Fibroblast of the aortic adventitia (primary cell): ENCODE measurements around the gene STK11. TPM values are rescaled to one million over a fixed set of nuclear protein-coding genes. Genes with fewer than 3 reads are reported as not detected.

Experiments used
- DNase-seq: peaks from one replicate; pipeline ENCODE4 v3.0.0-alpha.2; 2010; ENCODE audit warnings: low read depth
- H3K4me3 ChIP-seq: 2 replicates; pipeline ENCODE4 v1.5.1; 2011; ENCODE audit warnings: low read depth, mild to moderate bottlenecking, control low read depth, low read length, moderate library complexity
- total RNA-seq: library from RNA; depleted of rRNA; stranded (reverse); fragments of >200 nt; gene quantifications from 2 replicates; pipeline ENCODE4 v1.2.3, GENCODE V29; 2012; ENCODE audit warnings: low replicate concordance
- TF ChIP-seq, protein P1 (sequence below): IDR thresholded peaks from 2 replicates; pipeline ENCODE4 v1.5.1; 2011; ENCODE audit warnings: mild to moderate bottlenecking, low read length, control low read depth, inconsistent platforms; ENCODE audit not compliant: insufficient read depth

The STK11 gene
- total RNA-seq, 1 donor: 54.1 TPM

DNA sequence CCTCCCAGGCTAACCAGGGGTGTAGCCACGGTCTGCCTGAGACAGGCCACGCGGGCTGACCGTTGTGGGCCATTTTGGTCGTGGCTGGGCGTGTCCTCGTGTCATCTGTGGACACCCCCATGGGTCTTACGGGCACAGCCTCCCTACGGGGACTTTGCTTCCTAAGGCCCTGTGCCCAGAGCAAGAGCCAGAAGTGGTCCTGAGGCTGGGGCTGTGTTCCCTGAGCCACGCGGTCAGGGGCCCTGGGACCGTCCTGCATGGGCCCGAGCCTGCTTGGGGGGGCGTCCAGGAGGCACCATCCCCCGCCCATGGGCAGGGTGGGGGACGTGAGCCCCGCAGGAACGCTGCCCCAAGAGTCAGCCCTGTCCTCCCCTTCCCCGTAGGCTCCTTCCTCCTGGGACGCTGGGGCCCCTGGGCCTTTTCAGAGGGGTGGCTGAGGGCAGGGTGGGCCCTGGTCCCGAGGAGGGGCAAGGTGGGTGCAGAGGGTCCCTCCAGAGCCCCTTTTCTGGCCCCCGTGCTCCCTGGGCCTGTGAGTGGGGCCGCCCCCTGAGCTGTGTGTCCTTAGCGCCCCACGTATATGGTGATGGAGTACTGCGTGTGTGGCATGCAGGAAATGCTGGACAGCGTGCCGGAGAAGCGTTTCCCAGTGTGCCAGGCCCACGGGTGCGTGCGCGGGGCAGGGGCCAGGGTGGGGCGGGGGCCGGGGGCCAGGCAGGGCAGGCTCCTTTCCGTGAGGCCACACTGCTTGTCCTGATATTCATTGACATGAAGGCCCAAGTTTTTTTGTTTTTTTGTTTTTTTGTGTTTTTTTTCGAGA, 13.4 kb downstream of the STK11 start:
- H3K4me3 ChIP-seq: no peak overlapping the region
- no peak for DNase-seq
- TF ChIP-seq, protein P1, sequence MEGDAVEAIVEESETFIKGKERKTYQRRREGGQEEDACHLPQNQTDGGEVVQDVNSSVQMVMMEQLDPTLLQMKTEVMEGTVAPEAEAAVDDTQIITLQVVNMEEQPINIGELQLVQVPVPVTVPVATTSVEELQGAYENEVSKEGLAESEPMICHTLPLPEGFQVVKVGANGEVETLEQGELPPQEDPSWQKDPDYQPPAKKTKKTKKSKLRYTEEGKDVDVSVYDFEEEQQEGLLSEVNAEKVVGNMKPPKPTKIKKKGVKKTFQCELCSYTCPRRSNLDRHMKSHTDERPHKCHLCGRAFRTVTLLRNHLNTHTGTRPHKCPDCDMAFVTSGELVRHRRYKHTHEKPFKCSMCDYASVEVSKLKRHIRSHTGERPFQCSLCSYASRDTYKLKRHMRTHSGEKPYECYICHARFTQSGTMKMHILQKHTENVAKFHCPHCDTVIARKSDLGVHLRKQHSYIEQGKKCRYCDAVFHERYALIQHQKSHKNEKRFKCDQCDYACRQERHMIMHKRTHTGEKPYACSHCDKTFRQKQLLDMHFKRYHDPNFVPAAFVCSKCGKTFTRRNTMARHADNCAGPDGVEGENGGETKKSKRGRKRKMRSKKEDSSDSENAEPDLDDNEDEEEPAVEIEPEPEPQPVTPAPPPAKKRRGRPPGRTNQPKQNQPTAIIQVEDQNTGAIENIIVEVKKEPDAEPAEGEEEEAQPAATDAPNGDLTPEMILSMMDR: no peak

GRCh38 chr19:1219786-1220476, 14.4 kb downstream of the STK11 start:
- no peak overlapping the region for H3K4me3 ChIP-seq
- no peak for DNase-seq
- TF ChIP-seq, protein P1: no peak

- no peak for DNase-seq
- no peak overlapping the region for H3K4me3 ChIP-seq
- TF ChIP-seq, protein P1: peak; percentile 21
Observed at GRCh38 chr19:1220477-1220930, 14.9 kb downstream of the STK11 start.

- TF ChIP-seq, protein P1: peak; percentile 72
- no peak overlapping the region for H3K4me3 ChIP-seq
- peak; percentile 51 for DNase-seq
Observed at GRCh38 chr19:1220976-1221903, 15.7 kb downstream of the STK11 start.

- no peak for DNase-seq
- no peak overlapping the region for H3K4me3 ChIP-seq
- TF ChIP-seq, protein P1: no peak
Observed at GRCh38 chr19:1221904-1222255, 16.3 kb downstream of the STK11 start.

DNA sequence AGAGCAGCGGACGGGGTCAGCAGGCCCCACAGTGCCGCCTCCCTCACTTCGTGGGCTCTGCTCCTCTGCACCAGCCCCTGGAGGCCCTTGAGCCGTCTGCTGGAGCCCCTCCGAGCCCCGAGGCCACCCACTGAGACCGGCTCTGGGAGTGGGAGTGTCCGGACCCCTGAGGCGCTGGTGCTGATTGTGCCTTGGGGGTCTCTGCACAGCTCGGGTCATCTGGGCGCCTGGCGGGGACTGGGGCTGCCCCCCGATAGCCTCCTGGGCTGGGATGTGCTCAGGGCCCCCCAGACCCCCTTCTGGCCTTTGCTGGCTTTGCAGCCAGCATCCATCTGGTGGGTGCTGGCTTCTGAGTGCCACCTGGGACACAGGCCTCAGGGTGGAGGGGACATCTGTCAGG, 16.8 kb downstream of the STK11 start:
- H3K4me3 ChIP-seq: no peak overlapping the region
- DNase-seq: no peak
- TF ChIP-seq, protein P1: peak; percentile 12
